ENCODE measurements around the gene ACAD10. TPM values are rescaled to one million over a fixed set of nuclear protein-coding genes. Genes with fewer than 3 reads are reported as not detected.

ACAD10 gene
- total and polyA plus RNA-seq, 4 donors = 10.1 to 38.6 (median 17.5) TPM

- ATAC-seq (ENCODE audit: insufficient read depth, low FRiP score) (peak; percentile 68), DNase-seq (peak; percentile 61 to 80 (median 65))
- H3K27ac ChIP-seq (ENCODE audit: low read depth in 1 of 2, low read length in 1 of 2) = peak overlapping the region in 1 of 2 donors; percentile 16
- TF ChIP-seq CTCF (IDR thresholded peaks at IDR 0.05; ENCODE audit: control extremely low read depth, extremely low read depth) = peak; percentile 68
- H3K27me3 ChIP-seq (ENCODE audit: control insufficient read depth in 3 of 3, insufficient read depth in 3 of 3, low read length in 2 of 3) = no peaks in the 10 kb centered on the region
- 69 to 79% methylated on average over 23 of the region's 23 CpGs for WGBS, 2 donors
- H3K36me3 ChIP-seq (ENCODE audit: control insufficient read depth in 4 of 4, insufficient read depth in 4 of 4, low read length in 4 of 4) = peaks cover 0 to 22% (median 6%) of the 10 kb centered on the region in 4 donors
- no peak overlapping the region for H3K9ac ChIP-seq (ENCODE audit: insufficient read depth in 1 of 2, low read length in 2 of 2)
- no peak overlapping the region for H3K4me3 ChIP-seq
- H3K9me3 ChIP-seq (ENCODE audit: control insufficient read depth in 4 of 4, insufficient read depth in 3 of 4, low read length in 3 of 4) = no peaks in the 10 kb centered on the region
- peaks cover 0 to 16% (median 11%) of the 10 kb centered on the region in 5 donors for H3K4me1 ChIP-seq (ENCODE audit: control insufficient read depth in 5 of 5, insufficient read depth in 5 of 5, low read length in 5 of 5)
Measured at GRCh38 chr12:111753144-111753881, 67.5 kb downstream of the ACAD10 start.

- ATAC-seq (ENCODE audit: insufficient read depth, low FRiP score) (no peak), DNase-seq (no peak)
- Histone ChIP-seq H3K4me3 (no peak overlapping the region), H3K27ac (ENCODE audit: low read depth in 1 of 2, low read length in 1 of 2) (peak overlapping the region in 1 of 2 donors; percentile 42), H3K9me3 (ENCODE audit: control insufficient read depth in 4 of 4, insufficient read depth in 3 of 4, low read length in 3 of 4) (no peaks in the 10 kb centered on the region), H3K27me3 (ENCODE audit: control insufficient read depth in 3 of 3, insufficient read depth in 3 of 3, low read length in 2 of 3) (no peaks in the 10 kb centered on the region), H3K36me3 (ENCODE audit: control insufficient read depth in 4 of 4, insufficient read depth in 4 of 4, low read length in 4 of 4) (peaks cover 0 to 16% (median 4%) of the 10 kb centered on the region in 4 donors), H3K9ac (ENCODE audit: insufficient read depth in 1 of 2, low read length in 2 of 2) (no peak overlapping the region), H3K4me1 (ENCODE audit: control insufficient read depth in 5 of 5, insufficient read depth in 5 of 5, low read length in 5 of 5) (peaks cover 0 to 20% (median 11%) of the 10 kb centered on the region in 5 donors)
- WGBS, 2 donors = 84 to 89% methylated on average over 8 of the region's 8 CpGs
- TF ChIP-seq CTCF (IDR thresholded peaks at IDR 0.05; ENCODE audit: control extremely low read depth, extremely low read depth) = no peak
Measured at GRCh38 chr12:111754671-111755070, 68.8 kb downstream of the ACAD10 start.

- Histone ChIP-seq H3K27ac (ENCODE audit: low read depth in 1 of 2, low read length in 1 of 2) (peak overlapping the region in 1 of 2 donors; percentile 8), H3K4me3 (no peak overlapping the region), H3K9me3 (ENCODE audit: control insufficient read depth in 4 of 4, insufficient read depth in 3 of 4, low read length in 3 of 4) (no peaks in the 10 kb centered on the region), H3K4me1 (ENCODE audit: control insufficient read depth in 5 of 5, insufficient read depth in 5 of 5, low read length in 5 of 5) (peaks cover 0 to 20% (median 11%) of the 10 kb centered on the region in 5 donors), H3K9ac (ENCODE audit: insufficient read depth in 1 of 2, low read length in 2 of 2) (no peak overlapping the region), H3K36me3 (ENCODE audit: control insufficient read depth in 4 of 4, insufficient read depth in 4 of 4, low read length in 4 of 4) (peaks cover 0 to 16% (median 4%) of the 10 kb centered on the region in 4 donors), H3K27me3 (ENCODE audit: control insufficient read depth in 3 of 3, insufficient read depth in 3 of 3, low read length in 2 of 3) (no peaks in the 10 kb centered on the region)
- TF ChIP-seq CTCF (IDR thresholded peaks at IDR 0.05; ENCODE audit: control extremely low read depth, extremely low read depth) = no peak
- ATAC-seq (ENCODE audit: insufficient read depth, low FRiP score) (no peak), DNase-seq (no peak)
- 94% methylated on average over 15 of the region's 15 CpGs for WGBS, 2 donors
Measured at GRCh38 chr12:111756196-111756595, 70.3 kb downstream of the ACAD10 start.

Data from lung (tissue), 12 donors.